ENCODE data around the gene LRRC38.
"Not testable (repeated sequence)": the region's sequence is repeated elsewhere in the genome, so short reads cannot be mapped to it uniquely, and the experiment has no call there.

Gene LRRC38

GRCh38 chr1:13513895-13514546, at the start of gene LRRC38:
Gene LRRC38 (minus strand): TSS chr1:13514003. CDS start chr1:13513593, 410 bp downstream.
- DNase-seq (ENCODE audit: low read depth in 2 of 2, low spot score in 1 of 2) = no peak

- not testable (repeated sequence) for DNase-seq (ENCODE audit: low read depth in 2 of 2, low spot score in 1 of 2)
These were observed 49.2 kb upstream of the LRRC38 start for GRCh38 chr1:13562981-13563380.

- no peak for DNase-seq (ENCODE audit: low read depth in 2 of 2, low spot score in 1 of 2)
These were observed 46.7 kb upstream of the LRRC38 start for GRCh38 chr1:13560541-13560940.

- DNase-seq (ENCODE audit: low read depth in 2 of 2, low spot score in 1 of 2) = no peak
These were observed 42.5 kb upstream of the LRRC38 start for GRCh38 chr1:13556224-13556764.

- no peak for DNase-seq (ENCODE audit: low read depth in 2 of 2, low spot score in 1 of 2)
These were observed 41.0 kb upstream of the LRRC38 start for GRCh38 chr1:13554798-13555197.

GRCh38 chr1:13550663-13551062, 36.9 kb upstream of the LRRC38 start:
- no peak for DNase-seq (ENCODE audit: low read depth in 2 of 2, low spot score in 1 of 2)

- no peak for DNase-seq (ENCODE audit: low read depth in 2 of 2, low spot score in 1 of 2)
These were observed 35.7 kb upstream of the LRRC38 start for GRCh38 chr1:13549521-13549920.

- no peak for DNase-seq (ENCODE audit: low read depth in 2 of 2, low spot score in 1 of 2)
These were observed 35.2 kb upstream of the LRRC38 start for GRCh38 chr1:13549021-13549420.

- no peak for DNase-seq (ENCODE audit: low read depth in 2 of 2, low spot score in 1 of 2)
These were observed 34.5 kb upstream of the LRRC38 start for GRCh38 chr1:13548281-13548680.

- no peak for DNase-seq (ENCODE audit: low read depth in 2 of 2, low spot score in 1 of 2)
These were observed 33.0 kb upstream of the LRRC38 start for GRCh38 chr1:13546791-13547190.

- no peak for DNase-seq (ENCODE audit: low read depth in 2 of 2, low spot score in 1 of 2)
These were observed 30.4 kb upstream of the LRRC38 start for GRCh38 chr1:13544221-13544556.

- DNase-seq (ENCODE audit: low read depth in 2 of 2, low spot score in 1 of 2) = no peak
These were observed 29.8 kb upstream of the LRRC38 start for GRCh38 chr1:13543451-13544220.

- DNase-seq (ENCODE audit: low read depth in 2 of 2, low spot score in 1 of 2) = no peak
These were observed 27.8 kb upstream of the LRRC38 start for GRCh38 chr1:13541435-13542215.

GRCh38 chr1:13540866-13541265, 27.1 kb upstream of the LRRC38 start:
- no peak for DNase-seq (ENCODE audit: low read depth in 2 of 2, low spot score in 1 of 2)

GRCh38 chr1:13539683-13540082, 25.9 kb upstream of the LRRC38 start:
- no peak for DNase-seq (ENCODE audit: low read depth in 2 of 2, low spot score in 1 of 2)

GRCh38 chr1:13538832-13539231, 25.0 kb upstream of the LRRC38 start:
- DNase-seq (ENCODE audit: low read depth in 2 of 2, low spot score in 1 of 2) = no peak

GRCh38 chr1:13536571-13536970, 22.8 kb upstream of the LRRC38 start:
- DNase-seq (ENCODE audit: low read depth in 2 of 2, low spot score in 1 of 2) = no peak

GRCh38 chr1:13535227-13535626, 21.4 kb upstream of the LRRC38 start:
- no peak for DNase-seq (ENCODE audit: low read depth in 2 of 2, low spot score in 1 of 2)

- no peak for DNase-seq (ENCODE audit: low read depth in 2 of 2, low spot score in 1 of 2)
These were observed 14.5 kb upstream of the LRRC38 start for GRCh38 chr1:13528320-13528719.

GRCh38 chr1:13523780-13524477, 10.1 kb upstream of the LRRC38 start:
- DNase-seq (ENCODE audit: low read depth in 2 of 2, low spot score in 1 of 2) = no peak

GRCh38 chr1:13520985-13521384, 7.2 kb upstream of the LRRC38 start:
- no peak for DNase-seq (ENCODE audit: low read depth in 2 of 2, low spot score in 1 of 2)
